ENCODE measurements around the gene DSG2.
A peak's percentile ranks its signal among the peaks of the same experiment; 100 is the strongest.
"Not testable (repeated sequence)": the region's sequence is repeated elsewhere in the genome, so short reads cannot be mapped to it uniquely, and the experiment has no call there.

DSG2 gene

DNA sequence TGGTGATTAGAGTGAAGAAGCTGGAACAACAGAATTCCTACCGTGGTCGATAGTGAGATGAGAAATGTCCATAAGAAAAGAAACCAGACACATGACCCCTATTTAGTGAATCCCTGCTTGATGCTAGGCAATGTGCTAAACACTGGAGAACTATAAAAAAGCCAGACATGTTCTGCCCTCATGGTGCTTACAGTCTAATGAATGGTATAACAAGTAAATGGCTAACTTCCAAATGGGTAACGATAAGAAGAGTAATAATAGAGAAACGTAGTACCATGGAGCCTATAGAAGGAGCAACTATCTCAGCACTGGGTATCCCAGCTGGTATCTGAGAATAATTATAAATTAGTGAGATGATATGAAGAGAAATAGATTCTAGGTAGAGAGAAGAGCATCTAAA is 5.0 kb downstream of the DSG2 start:
- DNase-seq, result no peak

DNA sequence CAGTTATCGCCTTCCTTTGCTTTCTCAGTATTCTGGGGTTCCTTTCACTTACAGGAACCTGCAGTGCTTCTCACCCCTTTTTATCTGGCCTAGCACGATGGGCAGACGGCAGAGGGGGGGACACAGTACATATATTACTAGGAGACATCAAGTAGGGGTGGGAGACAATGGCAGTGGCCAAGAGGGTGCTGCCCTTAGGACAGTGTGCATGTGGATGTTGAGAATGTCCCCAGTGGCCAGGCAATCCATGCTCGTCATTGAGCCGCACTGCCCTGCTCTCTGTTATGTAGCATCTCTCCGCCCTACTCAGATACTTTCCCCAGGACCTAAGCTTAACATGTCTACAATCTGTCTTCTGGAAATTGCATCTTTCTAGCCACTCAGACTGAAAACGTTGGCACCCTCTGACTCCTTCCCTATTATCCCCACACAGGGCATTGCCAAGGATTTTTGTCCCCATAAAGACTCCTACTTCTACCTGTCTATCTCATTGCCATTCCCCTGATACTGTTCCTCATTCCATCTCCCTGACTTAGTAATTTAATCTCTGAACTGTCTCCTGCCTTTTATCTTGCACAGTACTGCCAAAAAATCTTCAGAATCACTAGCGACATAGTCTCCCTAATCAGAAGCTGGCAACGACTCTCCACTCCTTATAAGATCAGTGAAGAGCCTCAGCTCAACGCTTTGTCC is 6.6 kb downstream of the DSG2 start:
- no peak for DNase-seq

DNA sequence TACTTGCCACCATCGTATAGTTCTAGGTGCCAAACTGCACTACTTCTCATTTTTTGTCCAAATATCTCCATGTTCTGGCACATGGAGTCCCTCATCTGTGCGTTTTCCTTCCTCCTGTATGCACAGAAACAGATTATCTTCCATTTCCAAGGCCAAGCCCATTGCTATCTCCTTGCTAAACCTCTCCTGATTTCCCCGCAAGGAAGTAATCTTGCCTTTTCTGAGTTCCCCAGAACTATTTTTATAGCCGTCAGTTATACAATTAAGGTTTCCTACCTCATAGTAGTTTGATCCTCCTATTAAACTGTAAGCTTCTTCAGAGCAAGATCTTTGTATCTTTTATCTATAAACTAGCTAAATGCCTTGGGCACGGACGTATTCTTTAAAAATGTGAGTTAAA is 7.2 kb downstream of the DSG2 start:
- DNase-seq, result no peak

DNA sequence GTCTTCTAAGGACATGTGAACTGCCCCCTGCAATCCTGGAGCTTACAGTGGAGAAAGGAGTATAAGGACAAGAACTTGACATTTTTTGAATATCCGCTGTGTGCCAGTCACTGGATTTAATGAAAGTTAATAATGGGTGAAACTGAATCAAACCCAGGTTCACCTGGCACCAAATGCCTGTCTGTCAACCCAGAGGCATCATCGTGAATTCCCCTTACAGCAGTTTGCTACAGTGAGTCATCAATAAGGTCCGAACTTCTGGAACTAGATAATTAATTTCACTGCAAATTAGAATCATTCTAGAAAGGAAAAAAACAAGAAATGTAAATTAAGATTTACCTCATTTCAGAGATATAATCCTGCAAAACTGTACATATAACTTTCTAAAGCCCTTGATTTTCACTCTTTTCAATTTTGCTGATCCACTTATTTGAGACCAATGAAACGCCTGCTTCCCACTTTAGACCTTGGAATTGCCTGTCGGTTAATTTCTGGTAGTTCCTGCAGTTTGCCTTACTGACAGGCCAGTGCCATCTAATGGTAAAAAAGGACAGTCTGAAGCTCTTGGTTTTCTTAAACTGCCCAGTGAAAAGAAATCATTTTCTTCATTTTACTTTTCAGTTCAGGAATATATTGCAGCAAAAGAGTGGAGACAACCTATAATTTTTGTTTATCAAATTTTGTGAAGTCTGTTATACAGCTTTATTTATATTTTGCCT is 8.2 kb downstream of the DSG2 start:
- DNase-seq, result no peak

DNA sequence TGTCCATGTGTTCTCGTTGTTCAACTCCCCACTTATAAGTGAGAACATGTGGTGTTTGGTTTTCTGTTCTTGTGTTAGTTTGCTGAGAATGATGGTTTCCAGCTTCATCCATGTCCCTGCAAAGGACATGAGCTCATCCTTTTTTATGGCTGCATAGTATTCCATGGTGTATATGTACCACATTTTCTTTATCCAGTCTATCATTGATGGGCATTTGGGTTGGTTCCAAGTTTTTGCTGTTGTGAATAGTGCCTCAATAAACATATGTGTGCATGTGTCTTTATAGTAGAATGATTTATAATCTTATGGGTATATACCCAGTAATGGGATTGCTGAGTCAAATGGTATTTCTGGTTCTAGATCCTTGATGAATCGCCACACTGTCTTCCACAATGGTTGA is 9.1 kb downstream of the DSG2 start:
- DNase-seq, result not testable (repeated sequence)

DNA sequence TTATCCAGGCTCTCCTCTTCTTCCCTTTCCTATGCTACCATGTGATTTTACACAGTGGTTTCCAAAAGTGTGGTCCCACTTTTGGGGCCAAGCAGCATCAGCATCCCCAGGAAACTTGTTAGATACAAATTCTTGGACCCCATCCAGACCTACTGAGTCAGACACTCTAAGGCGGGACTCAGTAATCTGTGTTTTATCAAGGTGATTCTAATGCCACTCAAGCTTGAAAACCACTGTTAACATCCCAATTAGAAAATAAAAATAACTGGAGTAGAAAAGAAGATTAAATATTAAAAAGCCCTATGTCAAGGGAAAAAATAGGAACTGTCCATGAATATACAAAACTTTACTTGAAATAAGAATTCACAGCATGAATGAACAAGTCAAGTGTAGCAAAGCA is 10.8 kb downstream of the DSG2 start:
- no peak for DNase-seq

DNA sequence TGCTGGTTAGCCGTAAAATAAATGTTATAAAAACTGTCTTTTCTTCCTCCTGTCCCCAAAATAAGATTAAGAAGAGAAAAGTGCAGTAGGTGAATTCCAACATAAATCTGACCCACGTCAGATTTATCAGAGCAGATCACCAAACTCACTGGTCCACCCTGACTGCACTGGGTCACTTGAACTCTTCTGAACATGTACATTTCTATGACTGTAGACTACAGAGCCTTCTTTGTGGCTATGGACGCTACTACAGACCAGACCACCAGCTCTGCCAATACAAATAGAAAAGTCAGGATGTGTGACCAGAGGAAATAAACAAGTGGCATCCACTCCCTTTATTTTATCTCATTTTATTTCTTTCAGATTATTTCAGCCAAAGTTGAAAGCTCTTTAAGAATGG is 11.6 kb downstream of the DSG2 start:
- DNase-seq, result no peak

DNA sequence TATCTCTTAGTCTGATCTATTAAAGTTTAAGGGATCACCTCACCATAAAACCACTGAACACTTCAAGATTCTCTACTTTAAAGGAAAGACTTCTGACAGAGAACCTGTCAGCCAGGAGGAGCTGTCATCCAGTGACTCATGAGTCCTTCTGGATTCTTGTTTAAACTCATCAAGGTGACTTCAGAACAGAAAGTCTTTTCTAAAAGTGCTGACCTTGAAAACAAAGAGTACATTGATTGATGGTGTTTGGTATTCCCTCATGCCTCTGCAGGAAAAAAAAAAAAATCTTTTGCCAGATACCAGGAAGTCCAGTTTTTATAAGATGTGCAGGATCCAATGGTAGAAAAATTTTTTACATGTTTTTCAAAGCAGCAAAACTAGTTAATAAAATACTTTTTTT is 12.3 kb downstream of the DSG2 start:
- DNase-seq, result no peak

DNA sequence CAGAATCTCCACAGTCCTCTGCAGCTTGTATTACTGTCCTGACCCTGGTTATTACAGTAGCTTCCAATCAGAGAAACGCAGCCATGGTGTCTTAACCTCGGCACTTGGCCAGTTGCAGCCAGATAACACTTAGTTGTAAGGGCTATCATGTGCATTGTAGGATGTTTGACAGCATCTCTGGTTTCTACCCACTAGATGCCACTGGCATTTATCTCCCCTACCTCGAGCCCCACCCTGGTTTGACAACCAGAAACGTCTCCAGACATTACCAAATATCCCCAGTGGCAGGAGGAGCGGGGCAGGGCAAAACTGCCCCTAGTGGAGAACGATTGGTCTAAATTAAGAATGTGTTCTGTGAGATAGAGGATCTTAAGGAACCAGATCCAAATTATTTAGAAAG is 13.1 kb downstream of the DSG2 start:
- no peak for DNase-seq

DNA sequence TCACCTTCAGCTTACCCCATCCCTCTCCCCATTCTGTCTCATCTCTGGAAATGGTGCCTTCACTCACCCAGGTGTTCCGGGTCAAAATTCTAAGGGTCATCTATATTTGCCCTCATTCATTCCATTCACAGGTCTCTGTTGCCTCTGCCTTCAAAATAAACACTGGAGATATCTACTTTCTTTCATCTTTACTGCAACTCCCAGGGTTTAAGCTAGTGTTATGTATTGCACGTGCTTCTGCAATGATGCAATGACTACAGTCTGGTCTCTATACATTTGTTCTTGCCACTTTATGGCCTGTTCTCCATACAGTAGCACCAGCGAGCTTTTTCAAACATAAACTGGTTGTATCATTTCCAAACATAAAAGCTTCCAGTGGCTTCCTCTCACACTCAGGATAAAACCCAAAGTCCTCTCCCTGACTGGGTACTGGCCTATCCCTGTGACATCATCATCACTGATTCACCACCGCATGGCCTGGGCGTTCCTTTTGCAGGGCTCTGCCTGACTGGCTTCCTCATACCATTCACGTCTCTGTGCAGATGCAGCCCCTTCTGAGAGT is 14.3 kb downstream of the DSG2 start:
- peak; percentile 71 for DNase-seq

DNA sequence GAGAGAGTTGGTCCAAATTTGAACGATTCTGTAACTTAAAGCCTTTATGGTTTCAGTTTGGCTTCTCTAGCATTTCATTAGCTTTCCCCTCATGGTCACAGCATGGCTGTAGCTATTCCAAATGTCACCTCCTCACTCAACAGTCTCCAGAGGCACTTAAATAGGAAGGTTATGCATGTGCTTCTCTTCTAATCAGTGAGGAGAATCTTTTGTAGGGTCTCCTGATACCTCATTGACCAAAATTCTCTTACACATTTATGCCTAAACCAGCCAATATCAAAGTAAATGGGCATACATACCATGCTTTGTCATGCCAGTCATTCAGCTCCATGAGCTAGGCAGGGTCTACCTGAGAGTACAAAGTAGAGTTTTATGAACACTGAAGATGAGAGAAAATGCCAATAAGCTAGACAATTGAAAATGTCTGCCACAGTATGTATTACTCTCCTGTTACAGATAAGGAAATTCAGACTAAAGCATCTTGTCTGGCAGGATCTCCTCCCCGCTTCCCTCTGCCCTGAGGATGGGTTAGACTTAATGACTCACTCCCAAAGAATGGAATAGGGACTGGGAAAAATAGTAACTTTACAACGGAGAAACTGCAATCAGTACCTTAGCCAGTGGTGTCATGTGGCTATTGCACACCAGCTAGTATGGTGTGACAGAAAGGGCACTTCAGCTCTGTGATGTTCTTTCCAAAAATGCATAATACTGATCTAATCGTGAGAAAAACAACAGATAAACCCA is 15.4 kb downstream of the DSG2 start:
- DNase-seq, result no peak

DNA sequence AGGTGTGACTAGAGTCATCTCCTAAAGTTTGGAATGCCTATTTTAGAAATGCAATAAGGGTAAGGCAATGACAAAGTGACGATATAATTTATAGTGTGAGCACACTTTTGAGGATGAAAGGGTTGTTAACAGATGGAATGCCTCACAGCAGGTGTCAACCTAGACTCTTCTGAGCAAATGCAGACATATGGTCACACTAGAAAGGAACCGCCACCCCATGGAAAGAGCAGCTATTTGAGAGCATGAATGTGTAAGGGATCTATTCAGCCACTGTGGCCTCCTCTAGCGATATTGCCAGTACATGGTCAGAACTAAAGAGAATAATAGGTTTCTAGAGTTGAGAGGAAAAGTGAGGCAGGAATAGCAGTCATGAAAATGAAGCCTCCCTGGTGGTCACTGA is 18.5 kb downstream of the DSG2 start:
- DNase-seq, result no peak

DNA sequence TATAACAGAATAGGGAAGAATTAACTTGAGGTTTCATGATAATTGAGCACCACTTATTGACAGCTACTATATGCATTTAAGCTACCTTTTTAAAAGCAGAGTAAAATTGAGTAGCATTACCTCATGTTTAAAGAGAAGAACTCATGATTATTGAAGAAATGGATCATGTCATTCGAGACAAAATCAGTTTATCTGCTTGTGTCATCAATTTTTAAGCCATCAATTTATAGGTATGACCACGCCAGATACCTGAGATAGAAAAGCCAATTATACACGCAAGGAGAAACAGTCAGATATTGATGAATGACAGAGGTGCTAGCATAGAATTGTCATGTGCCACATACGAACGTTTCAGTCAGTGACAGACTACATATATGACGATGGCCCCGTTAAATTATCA is 28.4 kb downstream of the DSG2 start:
- no peak for DNase-seq

DNA sequence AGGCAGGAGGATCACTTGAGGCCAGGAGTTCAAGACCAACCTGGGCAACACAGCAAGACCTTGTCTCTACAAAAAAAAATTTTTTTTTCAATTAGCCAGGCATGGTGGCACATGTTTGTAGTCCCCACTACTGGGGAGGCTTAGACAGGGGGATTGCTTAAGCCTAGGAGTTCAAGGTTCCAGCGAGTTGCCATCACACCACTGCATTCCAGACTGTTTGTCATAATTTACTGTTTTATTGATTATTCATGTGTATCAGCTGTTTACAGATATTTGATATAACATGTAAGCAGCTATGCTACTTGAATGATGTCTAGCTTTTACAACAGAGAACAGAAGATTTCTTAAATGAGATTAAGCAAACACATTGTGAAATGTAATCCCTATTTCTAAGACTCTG is 35.3 kb downstream of the DSG2 start:
- no peak for DNase-seq

DNA sequence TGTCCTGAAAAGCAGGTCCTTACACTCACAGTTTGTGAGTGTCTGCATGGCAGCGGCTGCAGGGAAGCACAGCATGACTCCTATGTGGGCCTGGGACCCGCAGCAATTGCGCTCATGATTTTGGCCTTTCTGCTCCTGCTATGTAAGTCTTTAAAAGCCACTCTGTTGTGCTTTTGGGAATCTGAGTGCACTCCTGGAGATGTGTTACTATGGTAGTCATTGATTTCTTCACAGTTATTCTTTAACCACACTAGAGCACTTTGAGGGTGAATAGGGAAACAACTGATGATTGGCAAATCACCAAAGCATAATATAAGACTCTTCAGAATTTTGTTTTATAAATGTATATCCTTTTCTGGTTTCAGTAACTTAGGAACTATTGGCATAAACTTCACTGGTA is 40.9 kb downstream of the DSG2 start:
- no peak for DNase-seq

DNA sequence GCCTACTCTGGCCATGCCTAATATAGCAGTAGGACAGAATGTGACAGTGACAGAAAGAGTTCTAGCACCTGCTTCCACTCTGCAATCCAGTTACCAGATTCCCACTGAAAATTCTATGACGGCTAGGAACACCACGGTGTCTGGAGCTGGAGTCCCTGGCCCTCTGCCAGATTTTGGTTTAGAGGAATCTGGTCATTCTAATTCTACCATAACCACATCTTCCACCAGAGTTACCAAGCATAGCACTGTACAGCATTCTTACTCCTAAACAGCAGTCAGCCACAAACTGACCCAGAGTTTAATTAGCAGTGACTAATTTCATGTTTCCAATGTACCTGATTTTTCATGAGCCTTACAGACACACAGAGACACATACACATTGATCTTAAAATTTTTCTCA is 48.5 kb downstream of the DSG2 start:
- no peak for DNase-seq

DNA sequence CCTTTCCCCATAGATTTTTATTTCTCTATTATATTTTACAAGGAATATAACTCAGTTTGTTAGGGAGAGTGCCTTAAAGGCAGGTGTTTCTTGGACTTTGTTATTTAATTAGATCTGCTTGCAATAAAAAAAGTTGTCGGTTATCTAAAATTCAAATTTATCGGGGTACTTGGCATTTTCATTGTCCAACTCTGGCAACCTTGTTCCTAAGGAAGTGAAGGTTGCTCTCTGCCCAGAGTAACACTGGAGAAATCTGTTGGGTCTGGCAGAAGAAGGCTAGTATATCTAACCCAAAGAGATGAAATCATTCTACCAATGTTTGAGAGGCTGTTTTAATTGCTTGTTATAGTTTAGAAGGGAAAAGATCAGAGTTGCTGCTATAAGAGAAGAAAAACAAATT is 50.9 kb downstream of the DSG2 start:
- DNase-seq, result no peak

DNA sequence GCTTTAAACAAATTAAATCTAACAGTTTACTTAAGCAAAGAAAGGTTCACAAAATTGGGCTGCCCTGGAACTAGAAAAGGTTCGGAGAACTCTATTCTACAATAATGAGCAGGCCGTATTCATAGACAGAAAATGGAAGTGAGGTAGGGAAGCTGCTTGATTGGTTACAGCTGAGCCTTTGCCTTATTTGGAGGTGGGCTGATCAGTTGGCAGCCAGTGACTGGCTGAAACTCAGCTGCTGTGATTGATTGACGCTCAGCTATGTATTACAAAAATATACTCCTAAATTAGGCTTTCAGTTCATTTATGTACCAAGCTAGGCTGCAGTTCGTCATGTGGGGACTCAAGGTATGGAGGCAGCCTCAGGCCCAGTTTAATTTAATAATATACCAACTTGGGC is 51.4 kb downstream of the DSG2 start:
- DNase-seq, result no peak

DNA sequence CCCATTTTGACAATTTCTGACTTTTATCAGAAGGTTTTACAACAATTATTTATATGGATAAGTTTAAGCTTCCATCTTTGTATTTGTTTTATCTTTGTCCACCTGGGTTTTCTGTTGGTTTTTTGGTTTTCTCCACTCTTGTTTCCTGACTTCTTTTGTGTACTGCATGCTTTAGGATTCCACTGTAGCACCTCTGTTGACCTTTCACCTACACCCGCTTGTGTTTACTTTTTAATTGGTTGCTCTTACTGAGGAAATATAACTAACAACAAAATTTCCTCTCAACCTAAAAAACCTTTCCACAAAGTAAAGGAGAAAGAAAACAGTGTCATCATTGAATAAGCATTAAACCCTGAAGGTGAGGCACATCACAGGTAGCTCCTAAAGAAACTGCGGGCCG is 53.9 kb downstream of the DSG2 start:
- no peak for DNase-seq

DNA sequence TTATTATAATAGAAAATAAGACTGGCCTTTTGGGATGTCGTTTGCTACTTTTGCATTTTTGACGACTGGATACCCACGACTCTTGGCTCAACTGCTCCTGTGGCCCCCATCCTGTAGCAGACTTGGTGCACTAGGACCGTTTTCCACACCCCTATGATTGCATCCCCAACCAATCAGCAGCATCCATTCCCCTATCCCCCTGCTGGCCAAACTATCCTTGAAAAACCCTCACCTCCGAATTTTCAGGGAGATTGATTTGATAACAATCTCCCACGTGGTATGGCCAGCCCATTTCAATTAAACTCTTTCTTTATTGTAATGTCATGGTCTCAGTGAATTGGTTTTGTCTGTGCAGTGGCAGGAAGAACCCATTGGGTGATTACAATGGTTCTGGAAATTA is 55.8 kb downstream of the DSG2 start:
- DNase-seq, result no peak

DNA sequence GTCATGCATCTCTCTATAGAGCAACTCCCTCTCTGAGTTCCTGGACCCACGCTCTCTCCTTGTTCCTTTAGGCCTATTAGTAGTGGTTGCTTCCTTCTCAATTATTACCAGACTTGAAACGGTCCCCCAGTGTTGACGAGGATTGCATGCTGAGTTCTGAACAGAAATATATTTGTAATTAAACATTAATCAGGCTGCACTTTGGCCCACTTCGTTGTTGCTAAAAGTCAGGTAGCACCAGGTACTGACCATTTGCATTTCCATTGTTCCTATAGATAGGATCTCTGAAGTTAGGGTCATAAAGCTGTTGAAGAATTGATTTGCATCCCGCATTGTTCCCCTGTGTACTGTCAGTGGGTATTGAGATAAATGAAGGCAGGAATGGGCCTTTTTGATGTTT is 56.8 kb downstream of the DSG2 start:
- DNase-seq, result no peak

DNA sequence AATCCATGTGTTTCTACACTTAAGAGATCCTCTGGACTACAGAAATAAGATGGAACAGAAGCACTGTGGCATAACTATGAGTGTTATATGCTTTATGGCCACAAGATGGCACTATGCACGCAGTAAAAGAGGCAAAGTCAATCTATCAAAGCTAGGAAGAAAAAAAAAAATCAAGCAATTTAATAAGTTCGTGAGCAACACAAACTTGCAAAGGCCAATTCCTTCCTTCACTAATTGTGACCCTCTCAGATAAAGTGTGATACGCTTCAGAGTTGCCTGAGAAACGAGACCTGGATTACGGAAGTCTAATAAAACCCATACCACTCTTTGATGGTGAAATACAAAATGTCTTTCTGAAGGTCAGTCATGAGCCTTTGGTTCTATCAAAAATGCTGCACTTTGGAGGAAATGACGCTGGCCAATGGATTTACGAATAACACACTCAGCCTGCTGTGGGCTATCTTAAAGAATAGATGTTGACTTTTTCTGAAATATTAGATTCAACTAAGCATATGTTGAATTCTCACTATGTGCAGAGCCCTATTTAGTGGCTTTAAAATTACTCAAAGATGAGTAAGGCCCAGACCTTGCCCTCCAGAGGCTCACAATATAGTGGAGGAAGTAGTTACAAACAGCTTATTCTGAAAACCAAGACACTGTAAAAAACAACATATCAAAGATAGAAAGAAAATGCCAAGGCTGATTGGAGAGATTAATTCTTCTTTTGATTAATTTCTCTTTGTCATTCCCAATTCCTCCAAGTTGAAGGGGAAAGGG is 58.2 kb downstream of the DSG2 start:
- DNase-seq, result peak; percentile 59

DNA sequence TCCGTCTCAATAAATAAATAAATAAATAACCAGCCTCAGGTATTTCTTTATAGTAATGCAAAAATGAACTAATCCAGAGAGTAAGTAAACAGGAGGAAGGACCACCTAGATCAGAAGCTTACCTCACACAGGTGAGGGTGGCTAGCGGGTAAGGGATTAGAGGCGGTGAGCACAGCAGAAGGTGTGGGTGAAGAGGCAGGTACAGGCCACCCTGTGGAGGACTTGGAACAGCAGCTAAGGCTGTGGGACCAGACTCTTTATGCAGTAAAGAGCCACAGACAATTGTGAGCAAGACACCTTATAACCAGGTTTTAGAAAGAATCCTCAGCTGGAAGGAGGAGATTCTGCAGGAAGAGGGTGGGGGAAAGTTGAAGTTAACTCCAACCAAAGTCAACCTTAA is 59.5 kb downstream of the DSG2 start:
- no peak for DNase-seq
